OCI-LY3 (cell line): ENCODE results near the gene EHBP1L1.

Experiments
- H2AFZ ChIP-seq: fragments of 200-600, 300-600 bp; shearing (Covaris generic); 2 replicates; pipeline ENCODE4 v1.6.0; 2014; ENCODE audit warnings: antibody characterized with exemption, low read depth, low read length
- H3K27ac ChIP-seq: fragments of 200-600, 300-600 bp; sonication (generic); 2 replicates; pipeline ENCODE4 v1.5.1; 2014; ENCODE audit warnings: mild to moderate bottlenecking, low read length, moderate library complexity, mixed read lengths
- H3K27me3 ChIP-seq: fragments of 200-600, 300-600 bp; sonication (generic); 2 replicates; pipeline ENCODE4 v1.6.1; 2014; ENCODE audit warnings: low read depth, low read length, mixed read lengths
- H3K36me3 ChIP-seq: fragments of 200-600, 300-600 bp; sonication (generic); replicated peaks from 2 replicates; pipeline ENCODE3; 2014; ENCODE audit warnings: low read depth, low read length, mixed read lengths
- H3K4me1 ChIP-seq: fragments of 300-600, 200-600 bp; sonication (generic); 2 replicates; pipeline ENCODE4 v1.6.1; 2014; ENCODE audit warnings: low read length, mixed read lengths
- H3K4me2 ChIP-seq: fragments of 200-600, 300-600 bp; sonication (generic); 2 replicates; pipeline ENCODE4 v1.6.1; 2014; ENCODE audit warnings: low read length, mixed read lengths
- H3K4me3 ChIP-seq: fragments of 300-600, 200-600 bp; sonication (generic); 2 replicates; pipeline ENCODE4 v1.5.1; 2014; ENCODE audit warnings: antibody characterized with exemption, mild to moderate bottlenecking, low read length, moderate library complexity
- H3K79me2 ChIP-seq: fragments of 300-600, 200-600 bp; shearing (Covaris generic); 2 replicates; pipeline ENCODE4 v1.6.1; 2014; ENCODE audit warnings: mild to moderate bottlenecking, low read length, mixed read lengths
- H3K9ac ChIP-seq: fragments of 300-600, 200-600 bp; shearing (Covaris generic); 2 replicates; pipeline ENCODE4 v1.6.0; 2014; ENCODE audit warnings: mild to moderate bottlenecking, low read length, moderate library complexity
- H3K9me3 ChIP-seq: fragments of 200-600, 300-600 bp; shearing (Covaris generic); 2 replicates; pipeline ENCODE4 v1.6.1; 2014; ENCODE audit warnings: low read length, mixed read lengths; ENCODE audit not compliant: insufficient read depth
- H4K20me1 ChIP-seq: fragments of 200-600, 300-600 bp; sonication (generic); 2 replicates; pipeline ENCODE4 v1.6.1; 2016; ENCODE audit warnings: low read length, mixed read lengths; ENCODE audit not compliant: insufficient read depth
- EZH2phosphoT487 ChIP-seq: fragments of 200-600 bp; shearing (Covaris generic); IDR thresholded peaks from 2 replicates; pipeline ENCODE4 v1.6.1; 2018; ENCODE audit warnings: antibody characterized with exemption, mixed run types, low read depth
- TF ChIP-seq, protein P1 (sequence below): fragments of 200-600, 300-600 bp; sonication (generic); IDR thresholded peaks from 2 replicates; pipeline ENCODE4 v1.5.1; 2014; ENCODE audit warnings: antibody characterized with exemption, low read length, low read depth

EHBP1L1 gene

DNA sequence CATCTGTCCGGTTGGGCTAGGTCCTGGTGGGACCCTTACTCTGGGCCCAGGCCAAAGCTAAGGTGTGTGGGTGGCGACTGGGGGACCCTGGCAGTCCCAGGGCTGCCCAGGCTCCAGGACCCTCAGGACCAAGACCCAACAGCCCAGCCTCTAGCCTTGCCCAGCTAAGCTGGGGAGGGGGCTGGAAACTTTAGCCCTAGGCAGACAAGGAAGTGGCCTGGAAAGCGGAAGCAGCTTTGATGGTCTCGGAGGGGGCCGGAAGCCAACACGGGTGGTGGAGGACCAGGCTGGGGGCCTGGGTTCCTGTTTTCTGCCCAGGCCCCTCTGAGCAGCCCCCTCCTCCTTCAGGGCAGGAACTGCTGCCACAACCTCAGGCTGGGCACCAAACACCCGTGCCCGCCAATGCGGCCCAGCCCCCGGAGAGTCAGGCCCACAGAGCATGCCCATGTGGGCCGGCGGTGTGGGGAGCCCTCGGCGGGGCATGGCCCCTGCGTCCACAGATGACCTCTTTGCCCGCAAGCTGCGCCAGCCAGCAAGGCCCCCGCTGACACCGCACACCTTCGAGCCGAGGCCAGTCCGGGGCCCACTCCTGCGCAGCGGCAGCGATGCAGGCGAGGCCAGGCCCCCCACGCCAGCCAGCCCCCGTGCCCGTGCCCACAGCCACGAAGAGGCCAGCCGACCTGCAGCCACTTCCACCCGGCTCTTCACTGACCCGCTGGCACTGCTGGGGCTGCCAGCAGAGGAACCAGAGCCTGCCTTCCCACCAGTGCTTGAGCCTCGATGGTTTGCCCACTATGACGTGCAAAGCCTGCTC lies 64.8 kb downstream of the EHBP1L1 start:
- H4K20me1 ChIP-seq: no peaks in the 10 kb centered on the region
- peaks cover 27% of the 10 kb centered on the region for H3K79me2 ChIP-seq
- peak overlapping the region; percentile 73 for H3K9ac ChIP-seq
- H3K4me1 ChIP-seq: peaks cover 32% of the 10 kb centered on the region
- peaks cover 49% of the 10 kb centered on the region for H3K36me3 ChIP-seq
- no peaks in the 10 kb centered on the region for H3K9me3 ChIP-seq
- peak overlapping the region; percentile 94 for H3K4me2 ChIP-seq
- H3K4me3 ChIP-seq: peak overlapping the region; percentile 85
- no peak for TF ChIP-seq EZH2phosphoT487
- TF ChIP-seq, protein P1, sequence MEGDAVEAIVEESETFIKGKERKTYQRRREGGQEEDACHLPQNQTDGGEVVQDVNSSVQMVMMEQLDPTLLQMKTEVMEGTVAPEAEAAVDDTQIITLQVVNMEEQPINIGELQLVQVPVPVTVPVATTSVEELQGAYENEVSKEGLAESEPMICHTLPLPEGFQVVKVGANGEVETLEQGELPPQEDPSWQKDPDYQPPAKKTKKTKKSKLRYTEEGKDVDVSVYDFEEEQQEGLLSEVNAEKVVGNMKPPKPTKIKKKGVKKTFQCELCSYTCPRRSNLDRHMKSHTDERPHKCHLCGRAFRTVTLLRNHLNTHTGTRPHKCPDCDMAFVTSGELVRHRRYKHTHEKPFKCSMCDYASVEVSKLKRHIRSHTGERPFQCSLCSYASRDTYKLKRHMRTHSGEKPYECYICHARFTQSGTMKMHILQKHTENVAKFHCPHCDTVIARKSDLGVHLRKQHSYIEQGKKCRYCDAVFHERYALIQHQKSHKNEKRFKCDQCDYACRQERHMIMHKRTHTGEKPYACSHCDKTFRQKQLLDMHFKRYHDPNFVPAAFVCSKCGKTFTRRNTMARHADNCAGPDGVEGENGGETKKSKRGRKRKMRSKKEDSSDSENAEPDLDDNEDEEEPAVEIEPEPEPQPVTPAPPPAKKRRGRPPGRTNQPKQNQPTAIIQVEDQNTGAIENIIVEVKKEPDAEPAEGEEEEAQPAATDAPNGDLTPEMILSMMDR: no peak
- H3K27ac ChIP-seq: peak overlapping the region; percentile 77
- H3K27me3 ChIP-seq: no peaks in the 10 kb centered on the region
- no peak overlapping the region for H2AFZ ChIP-seq

- Histone ChIP-seq H3K4me2 (no peak overlapping the region), H2AFZ (no peak overlapping the region), H4K20me1 (no peaks in the 10 kb centered on the region), H3K36me3 (peaks cover 52% of the 10 kb centered on the region), H3K9me3 (no peaks in the 10 kb centered on the region), H3K4me3 (no peak overlapping the region), H3K9ac (no peak overlapping the region), H3K79me2 (peaks cover 27% of the 10 kb centered on the region), H3K27me3 (no peaks in the 10 kb centered on the region), H3K27ac (no peak overlapping the region), H3K4me1 (peaks cover 32% of the 10 kb centered on the region)
- TF ChIP-seq EZH2phosphoT487: no peak
- TF ChIP-seq, protein P1: no peak
Observed at GRCh38 chr11:65641297-65642013, 65.6 kb downstream of the EHBP1L1 start.
